Right cardiac atrium (tissue), 5 donors: Measurements from ENCODE around the gene SLC12A7. TPM values are rescaled to one million over a fixed set of nuclear protein-coding genes. Genes with fewer than 3 reads are reported as not detected.

Source experiments
- ATAC-seq, 2 donors: fragments of 200-7000 bp; cut with Tn5 transposase; one replicate each; pipeline versions ENCODE4 v1.8.0 to v1.9.1; 2020; ENCODE audit warnings: moderate library complexity in 2 of 2, mild to moderate bottlenecking in 1 of 2
- DNase-seq, 3 donors: peaks; one replicate each; pipeline ENCODE4 v3.0.0-alpha.2; 2020
- H3K27ac ChIP-seq: one replicate; pipeline ENCODE4 v1.5.1; 2013; ENCODE audit warnings: mild to moderate bottlenecking, low read length, control low read depth, moderate library complexity
- H3K27me3 ChIP-seq: one replicate; pipeline ENCODE4 v1.6.1; 2013; ENCODE audit not compliant: control insufficient read depth, insufficient read depth
- H3K4me1 ChIP-seq: one replicate; pipeline ENCODE4 v1.6.1; 2013; ENCODE audit warnings: low read length; ENCODE audit not compliant: control insufficient read depth, insufficient read depth
- H3K4me3 ChIP-seq: one replicate; pipeline ENCODE4 v1.5.1; 2013; ENCODE audit warnings: low read length, control low read depth
- H3K9me3 ChIP-seq: one replicate; pipeline ENCODE4 v1.6.1; 2013; ENCODE audit warnings: low read length; ENCODE audit not compliant: control insufficient read depth
- WGBS: extraction: QIAGEN DNeasy Blood & Tissue Kit; methylation state at CpG from one replicate; pipeline ENCODE4 v1.1.7; 2013; 5-methylcytosine and 5-hydroxymethylcytosine counted together
- intact Hi-C, 4 donors: fragments of 100-400 bp; cut with DNase I; formaldehyde crosslinking; loops; one replicate each; pipeline versions ENCODE4 v1.11.0 to v1.14.0; 2022 to 2023
- polyA plus RNA-seq: library from polyadenylated mRNA; stranded (reverse); fragments of 200-250 nt; gene quantifications from one replicate; pipeline ENCODE4 v1.2.3, GENCODE V29; 2013
- total RNA-seq, 4 donors: library from RNA; stranded (reverse); fragmentation: NEBNext Ultra II Directional; extraction: Animal tissue kit (Norgen Biotek cat#: 25700); gene quantifications; one replicate each; pipeline ENCODE4 v1.2.1, GENCODE V29; 2021
- donor health status: healthy with polysubstance abuse.
- donor health status: DM: no; HTN: yes; CAD: no.
- donor health status: DM: no; HTN: no; CAD: no.
- donor health status: DM: no; HTN: yes; CAD: no; lungs with severe emphysema.
- donor health status: DM: yes; HTN: yes; CAD: no.

SLC12A7 gene
- total and polyA plus RNA-seq, 5 donors = 28.5 to 80.5 (median 58.5) TPM

GRCh38 chr5:1052076-1052475, 59.8 kb downstream of the SLC12A7 start:
- no peak overlapping the region for H3K4me3 ChIP-seq
- no peak overlapping the region for H3K27ac ChIP-seq
- intact Hi-C loops = no loop called here
- no peaks in the 10 kb centered on the region for H3K4me1 ChIP-seq
- 89% methylated on average over 17 of the region's 17 CpGs for WGBS
- DNase-seq (peak in 2 of 3 donors; percentile 42 to 57), ATAC-seq (no peak)
- H3K27me3 ChIP-seq = no peaks in the 10 kb centered on the region
- no peaks in the 10 kb centered on the region for H3K9me3 ChIP-seq

- WGBS = 76% methylated on average over 16 of the region's 16 CpGs
- peak; percentile 9 to 50 (median 16) for DNase-seq
- H3K4me3 ChIP-seq = no peak overlapping the region
- ATAC-seq = no peak
- intact Hi-C loops = no loop called here
- no peaks in the 10 kb centered on the region for H3K27me3 ChIP-seq
- H3K27ac ChIP-seq = no peak overlapping the region
- H3K4me1 ChIP-seq = no peaks in the 10 kb centered on the region
- H3K9me3 ChIP-seq = no peaks in the 10 kb centered on the region
These were observed 60.5 kb downstream of the SLC12A7 start for GRCh38 chr5:1051366-1051720.

- H3K4me1 ChIP-seq = no peaks in the 10 kb centered on the region
- no peaks in the 10 kb centered on the region for H3K27me3 ChIP-seq
- WGBS = 62% methylated on average over 29 of the region's 29 CpGs
- no peak overlapping the region for H3K4me3 ChIP-seq
- peak overlapping the region; percentile 6 for H3K27ac ChIP-seq
- DNase-seq (peak; percentile 27 to 79 (median 78)), ATAC-seq (peak; percentile 10 to 61)
- no peaks in the 10 kb centered on the region for H3K9me3 ChIP-seq
- intact Hi-C loops = no loop called here
These were observed 61.2 kb downstream of the SLC12A7 start for GRCh38 chr5:1050423-1051365.

GRCh38 chr5:1048861-1049838, 62.7 kb downstream of the SLC12A7 start:
- H3K27me3 ChIP-seq = no peaks in the 10 kb centered on the region
- no peaks in the 10 kb centered on the region for H3K4me1 ChIP-seq
- DNase-seq (peak; percentile 13 to 51 (median 48)), ATAC-seq (peak in 1 of 2 donors; percentile 3)
- no peaks in the 10 kb centered on the region for H3K9me3 ChIP-seq
- intact Hi-C loops = no loop called here
- no peak overlapping the region for H3K4me3 ChIP-seq
- 78% methylated on average over 39 of the region's 39 CpGs for WGBS
- H3K27ac ChIP-seq = no peak overlapping the region

- no peak overlapping the region for H3K4me3 ChIP-seq
- 87% methylated on average over 11 of the region's 11 CpGs for WGBS
- DNase-seq = no peak
These were observed 63.6 kb downstream of the SLC12A7 start for GRCh38 chr5:1048162-1048721.

DNA sequence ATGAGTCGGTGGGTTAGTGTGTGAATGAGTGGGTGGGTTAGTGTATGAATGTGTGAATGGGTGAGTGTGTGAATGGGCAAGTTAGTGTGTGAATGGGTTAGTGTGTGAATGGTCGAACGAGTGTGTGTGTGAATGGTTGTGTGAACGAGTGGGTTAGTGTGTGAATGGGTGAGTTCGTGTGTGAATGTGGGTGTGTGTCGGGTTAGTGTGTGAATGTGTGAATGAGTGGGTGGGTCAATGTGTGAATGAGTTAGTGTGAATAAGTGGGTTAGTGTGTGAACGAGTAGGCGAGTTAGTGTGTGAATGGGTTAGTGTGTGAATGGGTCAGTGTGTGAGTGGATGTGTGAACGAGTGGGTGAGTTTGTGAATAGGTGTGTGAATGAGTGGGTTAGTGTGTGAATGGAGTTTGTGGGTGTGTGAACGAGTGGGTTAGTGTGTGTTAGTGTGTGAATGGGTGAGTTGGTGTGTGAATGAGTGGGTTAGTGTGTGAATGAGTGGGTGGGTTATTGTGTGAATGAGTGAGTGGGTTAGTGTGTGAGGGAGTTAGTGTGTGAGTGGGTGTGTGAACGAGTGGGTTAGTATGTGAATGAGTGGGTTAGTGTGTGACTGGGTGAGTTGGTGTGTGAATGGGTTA, 64.4 kb downstream of the SLC12A7 start:
- intact Hi-C loops = no loop called here
- no peak overlapping the region for H3K27ac ChIP-seq
- no peaks in the 10 kb centered on the region for H3K9me3 ChIP-seq
- H3K4me1 ChIP-seq = no peaks in the 10 kb centered on the region
- H3K4me3 ChIP-seq = no peak overlapping the region
- 90% methylated on average over 11 of the region's 11 CpGs for WGBS
- no peak for DNase-seq
- no peaks in the 10 kb centered on the region for H3K27me3 ChIP-seq
- ATAC-seq = no peak

More at GRCh38 chr5:1048162-1048721, 63.6 kb downstream of the SLC12A7 start:
- no peaks in the 10 kb centered on the region for H3K4me1 ChIP-seq
- ATAC-seq = no peak
- no peaks in the 10 kb centered on the region for H3K27me3 ChIP-seq
- H3K27ac ChIP-seq = no peak overlapping the region
- H3K9me3 ChIP-seq = no peaks in the 10 kb centered on the region
- intact Hi-C loops = no loop called here

GRCh38 chr5:1045960-1046560, 65.8 kb downstream of the SLC12A7 start:
- intact Hi-C loops = no loop called here

GRCh38 chr5:1044117-1044516, 67.7 kb downstream of the SLC12A7 start:
- no peaks in the 10 kb centered on the region for H3K27me3 ChIP-seq
- WGBS = 89% methylated on average over 5 of the region's 5 CpGs
- H3K27ac ChIP-seq = no peak overlapping the region
- H3K4me1 ChIP-seq = no peaks in the 10 kb centered on the region
- H3K9me3 ChIP-seq = no peaks in the 10 kb centered on the region
- no peak overlapping the region for H3K4me3 ChIP-seq
- ATAC-seq (no peak), DNase-seq (no peak)
- intact Hi-C loops = no loop called here

More at GRCh38 chr5:1045960-1046560, 65.8 kb downstream of the SLC12A7 start:
- ATAC-seq = no peak
- Histone ChIP-seq H3K27ac (no peak overlapping the region), H3K4me1 (no peaks in the 10 kb centered on the region), H3K4me3 (no peak overlapping the region), H3K27me3 (no peaks in the 10 kb centered on the region), H3K9me3 (no peaks in the 10 kb centered on the region)
- WGBS = 91% methylated on average over 9 of the region's 9 CpGs
- DNase-seq = no peak

DNA sequence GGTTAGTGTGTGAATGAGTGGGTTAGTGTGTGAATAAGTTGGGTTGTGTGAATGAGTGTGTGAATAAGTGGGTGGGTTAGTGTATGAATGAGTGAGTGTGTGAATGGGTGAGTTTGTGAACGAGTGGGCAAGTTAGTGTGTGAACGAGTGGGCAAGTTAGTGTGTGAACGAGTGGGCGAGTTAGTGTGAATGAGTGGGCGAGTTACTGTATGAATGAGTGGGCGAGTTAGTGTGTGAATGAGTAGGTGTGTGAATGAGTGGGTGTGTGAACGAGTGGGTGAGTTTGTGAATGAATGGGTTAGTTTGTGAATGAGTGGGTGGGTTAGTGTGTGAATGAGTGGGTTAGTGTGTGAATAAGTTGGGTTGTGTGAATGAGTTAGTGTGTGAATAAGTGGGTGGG, 68.5 kb downstream of the SLC12A7 start:
- intact Hi-C loops = no loop called here
- Histone ChIP-seq H3K4me3 (no peak overlapping the region), H3K4me1 (no peaks in the 10 kb centered on the region), H3K27me3 (no peaks in the 10 kb centered on the region), H3K9me3 (no peaks in the 10 kb centered on the region), H3K27ac (no peak overlapping the region)
- no peak for DNase-seq
- 91% methylated on average over 7 of the region's 7 CpGs for WGBS
- no peak for ATAC-seq

DNA sequence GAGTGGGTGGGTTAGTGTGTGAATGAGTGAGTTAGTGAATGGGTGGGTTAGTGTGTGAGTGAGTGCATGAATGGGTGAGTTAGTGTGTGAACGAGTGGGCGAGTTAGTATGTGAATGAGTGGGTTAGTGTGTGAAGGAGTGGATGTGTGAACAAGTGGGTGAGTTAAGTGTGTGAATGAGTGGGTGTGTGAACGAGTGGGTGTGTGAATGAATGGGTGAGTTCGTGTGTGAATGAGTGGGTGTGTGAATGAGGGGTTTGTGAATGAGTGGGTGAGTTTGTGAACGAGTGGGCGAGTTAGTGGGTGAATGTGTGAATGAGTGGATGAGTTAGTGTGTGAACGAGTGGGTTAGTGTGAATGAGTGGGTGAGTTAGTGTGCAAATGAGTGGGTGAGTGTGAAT, 69.2 kb downstream of the SLC12A7 start:
- Histone ChIP-seq H3K27me3 (no peaks in the 10 kb centered on the region), H3K27ac (no peak overlapping the region), H3K9me3 (no peaks in the 10 kb centered on the region), H3K4me1 (no peaks in the 10 kb centered on the region), H3K4me3 (no peak overlapping the region)
- no peak for DNase-seq
- WGBS = 93% methylated on average over 7 of the region's 7 CpGs
- ATAC-seq = no peak
- intact Hi-C loops = no loop called here
